NCI-H2196 (cell line): Measurements from ENCODE around the gene HPGD.

Experiments
- DNase-seq: peaks from one replicate; lab custom pipeline; 2025; ENCODE audit not compliant: unreplicated experiment; lab: John Stamatoyannopoulos, UW

Gene HPGD

DNA sequence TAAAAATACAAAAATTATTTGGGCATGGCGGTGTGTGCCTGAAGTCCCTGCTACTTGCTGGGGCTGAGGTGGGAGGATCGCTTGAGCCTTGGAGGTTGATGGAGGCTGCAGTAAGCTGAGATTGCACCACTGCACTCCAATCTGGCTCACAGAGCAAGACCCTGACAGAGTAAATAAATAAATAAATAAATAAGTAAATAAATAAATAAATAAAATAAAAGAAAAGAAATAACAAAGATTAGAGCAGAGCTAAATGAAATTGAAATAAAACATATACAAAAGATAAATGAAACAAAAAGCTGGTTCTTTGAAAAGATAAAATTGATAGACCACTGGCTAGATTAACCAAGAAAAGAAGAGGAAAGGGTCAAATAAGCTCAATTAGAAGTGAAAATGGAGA is 43.1 kb downstream of the HPGD start:
- no peak for DNase-seq

DNA sequence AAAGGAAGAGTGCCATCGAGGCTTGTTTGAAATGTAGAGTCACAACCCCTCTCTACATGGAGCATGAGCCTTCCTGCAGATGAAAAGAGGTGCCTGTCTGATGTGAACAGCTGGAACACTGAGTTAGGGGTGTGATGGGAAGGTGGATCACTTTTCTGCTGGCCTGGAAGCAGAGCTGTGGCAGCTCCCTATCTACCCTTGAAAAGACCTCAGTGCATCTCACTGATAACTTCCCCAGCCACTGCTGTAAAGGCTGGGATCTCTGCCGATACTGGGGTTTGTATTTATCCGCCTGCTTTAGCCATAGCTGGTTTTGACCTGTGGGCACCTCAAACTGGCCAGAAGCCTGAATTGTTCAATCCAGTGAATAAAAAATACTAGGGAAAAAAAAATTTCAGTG is 46.8 kb downstream of the HPGD start:
- no peak for DNase-seq

DNA sequence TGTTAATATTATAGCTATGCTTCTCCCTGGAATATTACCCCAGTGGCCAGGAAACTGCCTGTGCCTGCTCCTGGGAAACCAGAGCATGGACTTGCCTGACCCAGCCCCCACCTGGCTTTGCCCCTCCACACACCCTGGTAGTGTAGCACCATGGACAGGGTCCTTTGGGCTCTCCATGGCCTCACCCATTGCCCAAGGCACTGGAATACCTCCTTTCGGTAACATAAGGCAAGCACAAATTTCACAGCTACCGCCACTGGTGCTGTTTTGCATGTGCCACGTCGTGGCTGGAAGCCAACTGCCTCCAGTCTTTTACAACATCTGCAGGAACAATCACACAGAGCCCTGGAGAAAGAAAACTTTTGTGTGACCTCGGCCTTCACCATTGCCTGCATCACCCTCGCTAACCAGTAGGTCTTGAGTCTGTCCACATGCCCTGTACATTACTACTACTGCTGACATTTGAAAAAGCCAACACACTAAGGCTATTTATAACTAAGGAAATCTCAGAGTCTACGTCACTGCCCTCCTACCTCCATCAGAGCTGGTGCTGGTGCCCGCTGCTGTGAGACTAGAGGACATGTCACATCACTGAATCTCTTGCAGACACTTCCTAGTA is 47.7 kb downstream of the HPGD start:
- no peak for DNase-seq

DNA sequence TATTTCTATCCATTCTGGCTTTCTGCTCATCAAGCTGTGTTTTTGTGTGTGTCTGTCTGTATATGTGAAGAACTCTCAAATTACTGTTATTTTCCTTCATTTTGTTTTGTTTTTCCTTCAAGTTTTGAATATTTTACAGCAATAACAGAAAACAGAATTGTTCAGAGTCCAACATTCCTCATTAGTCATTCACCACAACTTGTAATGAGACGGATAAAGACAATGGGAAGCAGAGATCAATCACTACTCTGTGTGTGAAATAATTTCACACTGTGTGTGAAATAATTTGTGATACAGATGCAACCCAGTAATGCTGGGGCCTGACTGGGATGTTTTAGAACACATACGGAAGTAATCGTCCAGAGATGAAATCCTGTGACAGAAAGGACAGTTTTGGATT is 55.2 kb downstream of the HPGD start:
- no peak for DNase-seq

DNA sequence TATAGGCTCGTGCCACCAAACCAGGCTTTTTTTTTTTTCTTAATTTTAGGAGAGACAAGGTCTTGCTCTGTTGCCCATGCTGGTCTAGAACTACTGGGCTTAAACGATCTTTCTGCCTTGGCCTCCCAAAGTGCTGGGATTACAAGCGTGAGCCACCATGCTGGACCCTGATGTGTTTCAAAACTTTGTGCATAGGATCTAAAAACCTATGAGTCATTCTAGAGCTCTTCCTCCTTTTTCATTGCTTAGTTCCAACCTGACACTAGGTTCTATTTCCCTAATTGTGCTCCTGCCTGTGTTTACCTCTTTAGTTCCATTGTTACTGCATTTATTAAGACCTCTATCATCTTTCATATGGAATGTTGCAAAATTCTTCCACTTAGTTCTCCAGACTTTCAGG is 57.3 kb downstream of the HPGD start:
- no peak for DNase-seq

DNA sequence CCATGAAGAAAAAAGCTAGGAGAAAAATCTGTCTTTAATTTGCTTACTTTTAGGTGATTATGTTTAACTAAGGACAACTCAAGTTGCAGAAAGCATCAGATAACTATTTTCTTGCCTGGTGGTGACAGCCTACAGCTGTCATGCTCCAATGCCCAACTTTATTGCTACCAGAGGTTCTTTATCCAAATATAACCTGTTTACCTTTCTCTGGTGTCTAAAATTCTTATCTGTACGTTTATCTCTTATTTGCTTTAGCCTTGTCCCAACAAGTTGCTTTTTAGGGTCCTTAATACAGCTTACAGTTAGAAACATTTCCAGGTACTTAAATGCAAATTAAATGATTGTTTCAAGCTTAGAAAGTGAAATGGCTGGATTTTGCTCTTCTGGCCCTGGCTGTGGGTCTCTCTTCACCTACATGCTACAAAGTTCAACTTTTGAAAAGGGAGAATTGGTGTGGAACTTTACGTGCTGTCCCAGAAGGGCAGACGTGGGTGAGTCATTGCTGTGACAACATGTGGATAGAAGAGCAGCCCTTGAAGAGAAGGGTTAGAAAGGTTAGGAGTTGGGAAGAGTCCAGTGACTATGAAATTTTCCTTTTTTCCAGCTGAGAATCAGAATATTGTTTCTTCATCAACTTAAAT is 60.7 kb downstream of the HPGD start:
- DNase-seq, result no peak

DNA sequence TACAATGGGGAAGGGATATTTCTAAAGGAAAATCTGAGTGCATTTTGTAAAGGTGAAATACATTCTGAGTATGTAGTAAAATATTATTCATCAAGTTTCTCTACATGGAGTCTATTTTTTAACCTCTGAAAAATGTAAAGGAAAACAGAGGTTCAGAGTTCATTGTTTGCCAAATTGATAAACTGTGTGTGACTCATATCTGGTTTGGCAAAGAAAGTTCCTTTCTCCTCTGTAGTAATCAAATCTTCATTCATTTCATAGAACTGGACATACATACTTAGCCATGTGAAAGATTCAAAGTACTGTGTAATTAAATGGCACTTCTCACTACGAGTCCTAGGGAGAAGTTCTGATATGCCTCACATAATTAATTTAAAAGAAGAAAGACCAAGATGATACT is 61.6 kb downstream of the HPGD start:
- DNase-seq, result no peak

DNA sequence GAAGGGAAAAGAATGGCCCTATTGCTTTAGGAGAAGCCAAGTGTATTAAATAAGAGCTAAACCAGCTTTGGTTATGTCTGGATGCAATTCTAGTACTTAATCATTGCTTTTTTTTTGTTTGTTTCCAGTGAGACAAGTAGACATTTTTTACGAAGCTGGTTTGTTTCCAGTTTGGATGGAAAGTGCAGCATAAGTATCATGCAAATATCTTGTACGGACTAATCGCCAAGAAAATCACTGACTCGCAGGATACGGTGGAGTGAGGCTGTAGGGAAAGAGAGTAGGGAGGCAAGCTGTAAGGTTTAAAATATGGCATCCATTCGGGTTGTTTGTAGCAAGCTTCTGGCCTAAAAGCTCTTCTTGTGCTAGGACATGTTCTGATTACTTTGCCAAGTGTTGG is 64.8 kb downstream of the HPGD start:
- DNase-seq, result no peak

DNA sequence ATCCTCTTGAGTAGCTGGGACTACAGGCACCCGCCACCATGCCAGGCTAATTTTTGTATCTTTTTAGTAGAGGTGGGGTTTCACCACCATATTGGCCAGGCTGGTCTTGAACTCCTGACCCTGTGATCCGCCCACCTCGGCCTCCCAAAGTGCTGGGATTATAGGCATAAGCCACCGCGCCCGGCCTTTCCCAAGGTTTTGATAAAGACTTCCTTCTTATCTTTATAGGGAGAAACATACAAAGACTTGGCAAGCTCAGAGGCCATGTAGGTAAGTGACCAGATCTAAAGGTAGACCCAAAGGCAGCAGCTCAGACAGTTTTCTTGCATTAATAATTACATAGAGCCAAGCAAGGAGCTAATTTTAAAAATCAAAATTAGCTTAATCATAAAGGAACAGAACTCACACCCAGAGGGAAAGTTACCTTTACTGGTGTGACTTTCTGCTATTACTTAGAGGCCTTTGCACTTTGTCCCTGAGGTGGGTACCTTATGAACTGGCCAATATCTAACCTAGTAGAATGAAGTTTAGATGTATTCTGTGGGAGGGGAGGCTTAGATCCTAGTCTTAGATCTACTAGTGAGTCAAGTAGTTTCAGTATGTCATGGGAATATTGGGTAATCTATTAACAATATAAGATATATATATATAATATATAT is 67.3 kb downstream of the HPGD start:
- DNase-seq, result no peak

DNA sequence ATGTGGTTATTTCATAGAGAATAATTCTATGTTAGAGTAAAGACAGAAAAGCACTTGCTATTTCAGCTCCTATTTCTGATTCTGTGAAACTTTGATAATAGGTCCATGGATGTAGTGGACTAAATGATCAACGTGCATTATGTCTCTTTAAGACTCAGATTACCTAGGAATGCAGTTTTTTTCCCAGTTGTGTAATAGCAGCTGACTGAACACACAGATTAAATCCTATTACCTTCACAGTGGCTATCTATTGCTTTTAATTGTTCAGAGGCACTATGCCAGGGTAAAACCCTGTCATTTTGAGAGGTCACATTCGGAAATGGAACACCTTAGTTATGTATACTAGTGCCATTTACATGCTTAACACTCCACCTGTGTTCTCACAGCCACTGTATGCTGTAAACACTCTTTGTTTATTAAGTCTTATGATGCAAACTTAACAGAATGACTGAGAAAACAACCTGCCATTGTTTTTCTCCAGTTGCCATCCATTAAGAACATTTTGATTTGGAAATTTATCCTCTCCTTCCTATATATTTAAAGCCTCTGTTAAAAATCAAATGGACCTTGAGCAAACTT is 70.5 kb downstream of the HPGD start:
- no peak for DNase-seq

DNA sequence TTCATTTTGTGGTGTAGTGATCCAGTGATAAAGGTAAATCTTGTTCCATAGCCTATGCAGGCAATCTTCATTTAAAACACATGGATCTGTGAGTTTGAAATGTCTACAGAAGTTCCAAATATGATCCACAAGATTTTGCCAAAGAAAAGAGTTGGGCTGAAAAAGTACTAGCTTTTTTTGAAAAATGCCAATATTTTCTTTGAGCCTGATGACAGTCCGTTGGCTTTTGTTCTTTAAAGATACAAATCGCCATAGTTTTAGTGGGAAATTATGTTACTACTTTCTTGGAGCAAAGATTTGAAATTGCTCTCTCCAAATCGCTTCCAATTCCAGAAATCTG is 71.5 kb downstream of the HPGD start:
- no peak for DNase-seq

DNA sequence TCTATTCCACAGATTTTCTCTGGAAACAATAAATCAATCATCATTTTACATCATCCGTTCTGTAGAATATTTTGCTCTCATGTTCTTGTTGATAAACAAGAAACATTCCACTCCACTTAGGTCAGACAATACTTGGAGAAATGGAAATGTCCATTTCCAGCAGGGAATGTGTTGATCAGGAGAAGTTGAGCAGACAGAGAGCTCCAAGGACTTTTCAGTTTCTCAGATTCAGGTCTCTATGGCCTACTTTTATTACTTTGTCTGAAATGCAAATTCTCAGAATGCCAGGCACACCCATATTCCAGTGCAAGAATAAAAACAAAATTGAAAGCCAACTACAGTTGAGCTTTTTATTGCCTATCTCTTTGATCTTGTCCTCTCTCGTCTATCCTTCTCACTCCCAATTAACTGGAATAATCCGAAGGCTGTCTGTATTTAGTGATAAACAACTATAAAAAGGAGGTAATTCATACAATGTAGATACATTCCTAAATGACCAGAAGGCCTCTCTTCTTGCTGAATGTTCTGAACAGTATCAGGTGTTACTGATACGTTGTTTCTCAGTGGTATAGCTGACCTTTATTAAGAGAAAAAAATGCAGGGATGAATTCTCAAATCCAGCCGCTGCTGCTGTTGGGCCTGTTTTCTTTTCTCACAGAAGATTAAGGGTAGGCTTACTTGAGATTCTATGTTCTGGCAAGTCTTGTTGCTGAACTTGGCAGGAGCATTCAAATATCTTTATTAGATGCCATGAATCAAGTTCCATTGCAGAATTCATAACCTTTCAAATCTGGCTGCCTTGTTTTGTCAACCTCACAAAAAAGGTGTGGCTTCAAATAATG is 72.1 kb downstream of the HPGD start:
- no peak for DNase-seq

DNA sequence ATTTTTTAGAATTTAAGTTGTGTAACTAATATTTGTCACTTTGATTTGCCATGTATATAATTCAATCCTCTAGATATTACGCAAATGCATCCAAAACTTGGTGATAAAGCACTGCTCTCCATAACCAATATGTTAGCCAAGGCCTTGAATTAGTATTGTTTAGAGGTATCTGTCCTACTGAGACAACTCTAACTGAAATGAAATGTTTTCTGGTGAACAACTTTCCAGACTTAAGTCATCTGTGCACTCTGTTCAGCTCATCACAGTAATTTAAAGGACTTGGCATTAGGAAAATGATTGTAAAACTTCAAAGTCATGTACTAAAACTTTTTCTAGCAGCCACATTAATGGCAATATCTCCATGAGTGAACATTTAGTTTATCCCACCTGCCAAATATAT is 73.1 kb downstream of the HPGD start:
- DNase-seq, result no peak

DNA sequence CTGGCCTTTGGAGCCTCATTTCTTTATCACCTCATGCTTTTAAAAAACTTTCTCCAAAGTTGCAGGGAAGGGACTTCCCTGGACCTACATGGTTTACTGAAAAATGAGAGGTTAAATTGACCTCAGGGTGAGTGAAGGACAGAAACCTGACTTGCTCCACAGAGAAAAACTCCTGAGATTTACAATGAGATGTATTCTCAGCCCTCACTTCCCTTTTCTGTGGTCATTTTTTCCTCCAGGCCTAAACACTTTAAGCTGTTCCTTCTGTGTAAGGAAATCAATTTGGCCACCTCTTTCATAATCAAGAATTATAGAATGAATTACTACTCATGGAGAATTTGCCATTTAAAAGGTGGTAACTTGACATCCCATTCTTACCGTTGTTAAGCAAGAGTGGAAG is 77.9 kb downstream of the HPGD start:
- no peak for DNase-seq
